Mesenchymal stem cell (in vitro differentiated cells and primary cell): Measurements from ENCODE around the gene CDH6.

ENCODE experiments used
- DNase-seq: peaks from one replicate; pipeline ENCODE4 v3.0.0-alpha.2; 2013
- H2AFZ ChIP-seq: one replicate; pipeline ENCODE4 v1.6.1; 2013; ENCODE audit warnings: low read depth, mild to moderate bottlenecking, control low read depth, inconsistent platforms, low read length, moderate library complexity
- H2AK5ac ChIP-seq: 2 replicates; pipeline ENCODE4 v1.6.1; 2013; ENCODE audit warnings: low read length, moderate library complexity, mild to moderate bottlenecking, inconsistent platforms; ENCODE audit not compliant: severe bottlenecking
- H2BK120ac ChIP-seq: one replicate; pipeline ENCODE4 v1.6.1; 2013; ENCODE audit warnings: low read depth, mild to moderate bottlenecking, inconsistent platforms, low read length, moderate library complexity
- H2BK12ac ChIP-seq, 2 experiments: one replicate each; pipeline ENCODE4 v1.6.1; 2013; ENCODE audit warnings: inconsistent platforms in 2 of 2, low read length in 2 of 2, mild to moderate bottlenecking in 2 of 2, moderate library complexity in 2 of 2, control low read depth in 1 of 2
- H2BK15ac ChIP-seq: one replicate; pipeline ENCODE4 v1.6.1; 2013; ENCODE audit warnings: mild to moderate bottlenecking, low read depth, inconsistent platforms; ENCODE audit not compliant: poor library complexity, severe bottlenecking
- H2BK5ac ChIP-seq: 2 replicates; pipeline ENCODE4 v1.6.1; 2013; ENCODE audit warnings: low read depth, mild to moderate bottlenecking, low read length, control low read depth, inconsistent platforms; ENCODE audit not compliant: poor library complexity, severe bottlenecking
- H3K14ac ChIP-seq, 2 experiments: one replicate each; pipeline ENCODE4 v1.6.1; 2013; ENCODE audit warnings: inconsistent platforms in 2 of 2, low read length in 2 of 2, control low read depth in 1 of 2, mild to moderate bottlenecking in 1 of 2, moderate library complexity in 1 of 2
- H3K18ac ChIP-seq, 2 experiments: one replicate each; pipeline ENCODE4 v1.6.1; 2013; ENCODE audit warnings: inconsistent platforms in 2 of 2, low read length in 2 of 2, control low read depth in 1 of 2, low read depth in 1 of 2, mild to moderate bottlenecking in 1 of 2
- H3K23ac ChIP-seq, 2 experiments: one replicate each; pipeline ENCODE4 v1.6.1; 2013; ENCODE audit warnings: inconsistent platforms in 2 of 2, low read length in 2 of 2, mild to moderate bottlenecking in 2 of 2, moderate library complexity in 2 of 2, control low read depth in 1 of 2
- H3K27ac ChIP-seq: 2 replicates; pipeline ENCODE4 v1.5.1; 2013; ENCODE audit warnings: mild to moderate bottlenecking, moderate library complexity, low read length, control low read depth, inconsistent platforms; ENCODE audit not compliant: poor library complexity, severe bottlenecking
- H3K27me3 ChIP-seq, 2 experiments: 2 replicates each; pipeline versions ENCODE4 v1.6.1 to v1.7.0; 2013; ENCODE audit warnings: low read length in 2 of 2, mild to moderate bottlenecking in 2 of 2, moderate library complexity in 2 of 2, control low read depth in 1 of 2, inconsistent platforms in 1 of 2; ENCODE audit not compliant: control insufficient read depth in 1 of 2, insufficient read depth in 1 of 2
- H3K36me3 ChIP-seq, 2 experiments: 2 replicates each; pipeline versions ENCODE4 v1.6.1 to v1.7.0; 2013; ENCODE audit warnings: low read length in 2 of 2, control low read depth in 1 of 2, inconsistent platforms in 1 of 2, low read depth in 1 of 2, mild to moderate bottlenecking in 1 of 2; ENCODE audit not compliant: insufficient read depth in 2 of 2, control insufficient read depth in 1 of 2
- H3K4ac ChIP-seq, 2 experiments: one replicate each; pipeline ENCODE4 v1.6.1; 2013; ENCODE audit warnings: inconsistent platforms in 2 of 2, low read length in 2 of 2, mild to moderate bottlenecking in 2 of 2, moderate library complexity in 2 of 2, control low read depth in 1 of 2, low read depth in 1 of 2
- H3K4me1 ChIP-seq: 2 replicates; pipeline ENCODE4 v1.6.1; 2013; ENCODE audit warnings: low read depth, low read length, control low read depth; ENCODE audit not compliant: control insufficient read depth, insufficient read depth
- H3K4me2 ChIP-seq: 2 replicates; pipeline ENCODE4 v1.6.1; 2013; ENCODE audit warnings: low read length, mild to moderate bottlenecking, inconsistent platforms; ENCODE audit not compliant: poor library complexity, severe bottlenecking
- H3K4me3 ChIP-seq, 2 experiments: 2 replicates each; pipeline versions ENCODE4 v1.5.1 to v1.7.0; 2013; ENCODE audit warnings: low read length in 2 of 2, mild to moderate bottlenecking in 2 of 2, control low read depth in 1 of 2, low read depth in 1 of 2; ENCODE audit not compliant: insufficient read depth in 1 of 2
- H3K79me1 ChIP-seq: replicated peaks from 2 replicates; pipeline ENCODE4 v1.6.1; 2013; ENCODE audit warnings: mild to moderate bottlenecking, control low read depth, low read length, inconsistent platforms; ENCODE audit not compliant: poor library complexity, severe bottlenecking
- H3K9ac ChIP-seq: 2 replicates; pipeline ENCODE4 v1.7.0; 2013; ENCODE audit warnings: mild to moderate bottlenecking, low read length, moderate library complexity
- H3K9me3 ChIP-seq: 2 replicates; pipeline ENCODE4 v1.7.0; 2013; ENCODE audit warnings: mild to moderate bottlenecking, low read length; ENCODE audit not compliant: control insufficient read depth
- H4K8ac ChIP-seq: one replicate; pipeline ENCODE4 v1.6.1; 2013; ENCODE audit warnings: inconsistent platforms, mild to moderate bottlenecking, low read length, moderate library complexity
- H4K91ac ChIP-seq: one replicate; pipeline ENCODE4 v1.6.1; 2013; ENCODE audit warnings: mild to moderate bottlenecking, low read length, inconsistent platforms
- WGBS: methylation state at CpG from one replicate; pipeline ENCODE4 v1.1.7; 2013; ENCODE audit warnings: mixed read lengths; 5-methylcytosine and 5-hydroxymethylcytosine counted together

CDH6 gene

GRCh38 chr5:31208043-31208442 lies 14.6 kb downstream of the CDH6 start:
- Histone ChIP-seq H3K27me3 (peaks cover 0 to 4% of the 10 kb centered on the region in 2 experiments), H3K9me3 (no peaks in the 10 kb centered on the region), H3K23ac (no peak overlapping the region), H3K4me1 (peaks cover 8% of the 10 kb centered on the region), H3K14ac (no peak overlapping the region), H4K91ac (no peak overlapping the region), H2BK5ac (no peak overlapping the region), H3K4ac (no peak overlapping the region), H2AK5ac (no peak overlapping the region), H3K4me3 (no peak overlapping the region), H3K27ac (no peak overlapping the region), H2AFZ (no peak overlapping the region), H3K18ac (no peak overlapping the region), H3K36me3 (peaks cover 0 to 11% of the 10 kb centered on the region in 2 experiments), H3K4me2 (no peak overlapping the region), H3K9ac (no peak overlapping the region), H2BK15ac (no peak overlapping the region), H2BK12ac (no peak overlapping the region), H3K79me1 (no peaks in the 10 kb centered on the region), H4K8ac (no peak overlapping the region), H2BK120ac (no peak overlapping the region)
- 84% methylated on average over 3 of the region's 6 CpGs for WGBS
- no peak for DNase-seq

- H3K14ac ChIP-seq = no peak overlapping the region
- no peak overlapping the region for H2BK5ac ChIP-seq
- H3K4ac ChIP-seq = no peak overlapping the region
- H4K8ac ChIP-seq = no peak overlapping the region
- H2BK15ac ChIP-seq = no peak overlapping the region
- H3K4me3 ChIP-seq = no peak overlapping the region
- no peaks in the 10 kb centered on the region for H3K9me3 ChIP-seq
- no peak overlapping the region for H3K18ac ChIP-seq
- H3K4me2 ChIP-seq = no peak overlapping the region
- H4K91ac ChIP-seq = no peak overlapping the region
- H3K23ac ChIP-seq = no peak overlapping the region
- peaks cover 0 to 11% of the 10 kb centered on the region in 2 experiments for H3K36me3 ChIP-seq
- no peak overlapping the region for H3K27ac ChIP-seq
- no peak overlapping the region for H2BK120ac ChIP-seq
- 100% methylated on average over 1 of the region's 3 CpGs for WGBS
- H3K79me1 ChIP-seq = no peaks in the 10 kb centered on the region
- no peak overlapping the region for H2AK5ac ChIP-seq
- H2BK12ac ChIP-seq = no peak overlapping the region
- peaks cover 0 to 4% of the 10 kb centered on the region in 2 experiments for H3K27me3 ChIP-seq
- H3K9ac ChIP-seq = no peak overlapping the region
- DNase-seq = no peak
- H2AFZ ChIP-seq = no peak overlapping the region
- peaks cover 11% of the 10 kb centered on the region for H3K4me1 ChIP-seq
These were observed 15.8 kb downstream of the CDH6 start for GRCh38 chr5:31209334-31209733.

DNA sequence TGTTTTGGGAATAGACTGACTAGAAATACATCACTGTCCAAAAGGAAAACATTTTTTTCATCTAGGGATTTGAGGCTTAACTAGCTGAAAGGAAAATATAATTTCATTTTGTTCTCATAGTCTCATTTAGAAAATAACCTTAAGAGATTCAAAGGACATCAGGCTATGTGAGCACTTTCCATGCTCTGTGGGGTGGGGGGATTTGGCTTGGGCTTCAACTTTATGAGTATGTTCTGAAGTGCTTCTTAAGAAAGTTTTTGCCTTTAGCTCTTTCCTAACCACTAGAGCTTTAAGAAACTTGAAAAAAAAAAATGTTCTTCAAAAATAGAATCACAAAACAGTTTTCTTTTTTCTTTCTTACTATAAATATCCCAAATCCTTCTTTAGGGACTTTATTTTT lies 17.6 kb downstream of the CDH6 start:
- Histone ChIP-seq H3K36me3 (peaks cover 0 to 11% of the 10 kb centered on the region in 2 experiments), H3K4me3 (no peak overlapping the region)

GRCh38 chr5:31213257-31213656 lies 19.8 kb downstream of the CDH6 start:
- Histone ChIP-seq H3K4me3 (no peak overlapping the region), H3K4me2 (no peak overlapping the region), H4K8ac (no peak overlapping the region), H2BK12ac (no peak overlapping the region), H3K9me3 (no peaks in the 10 kb centered on the region), H4K91ac (no peak overlapping the region), H3K4ac (no peak overlapping the region), H3K4me1 (peaks cover 8% of the 10 kb centered on the region), H3K23ac (no peak overlapping the region), H2BK5ac (no peak overlapping the region), H3K79me1 (no peaks in the 10 kb centered on the region), H2AFZ (no peak overlapping the region), H3K36me3 (peaks cover 0 to 7% of the 10 kb centered on the region in 2 experiments), H3K18ac (no peak overlapping the region), H2AK5ac (no peak overlapping the region), H3K9ac (no peak overlapping the region), H3K14ac (no peak overlapping the region), H2BK15ac (no peak overlapping the region), H3K27ac (no peak overlapping the region), H3K27me3 (no peaks in the 10 kb centered on the region), H2BK120ac (no peak overlapping the region)
- DNase-seq = no peak
- WGBS = 91% methylated on average over 4 of the region's 4 CpGs

More for the DNA sequence above, 17.6 kb downstream of the CDH6 start:
- DNase-seq = no peak
- Histone ChIP-seq H2AK5ac (no peak overlapping the region), H3K4me1 (peaks cover 10% of the 10 kb centered on the region), H2BK120ac (no peak overlapping the region), H3K14ac (no peak overlapping the region), H3K23ac (no peak overlapping the region), H4K91ac (no peak overlapping the region), H4K8ac (no peak overlapping the region), H3K9ac (no peak overlapping the region), H2AFZ (no peak overlapping the region), H3K27ac (no peak overlapping the region), H3K9me3 (no peaks in the 10 kb centered on the region), H3K27me3 (no peaks in the 10 kb centered on the region), H2BK12ac (no peak overlapping the region), H3K4ac (no peak overlapping the region), H3K79me1 (no peaks in the 10 kb centered on the region), H3K18ac (no peak overlapping the region), H3K4me2 (no peak overlapping the region), H2BK15ac (no peak overlapping the region), H2BK5ac (no peak overlapping the region)
